AG10803 (cell line): ENCODE measurements around the gene WBP1.
A peak's percentile ranks its signal among the peaks of the same experiment; 100 is the strongest.
"Not testable (repeated sequence)": the region's sequence is repeated elsewhere in the genome, so short reads cannot be mapped to it uniquely, and the experiment has no call there.

ENCODE experiments used
- DNase-seq: peaks from one replicate; pipeline ENCODE4 v3.0.0; 2010; ENCODE audit warnings: low read depth
- H3K4me3 ChIP-seq: 2 replicates; pipeline ENCODE4 v1.5.1; 2011; ENCODE audit warnings: mild to moderate bottlenecking, low read length, control low read depth
- CTCF ChIP-seq: conservative IDR thresholded peaks from 2 replicates; pipeline ENCODE4 v1.5.1; 2011; ENCODE audit warnings: mild to moderate bottlenecking, low read length, control low read depth, inconsistent platforms

WBP1 gene

GRCh38 chr2:74457549-74458131 lies 598 bp upstream of the WBP1 start:
- DNase-seq, result no peak
- no peak for TF ChIP-seq CTCF

DNA sequence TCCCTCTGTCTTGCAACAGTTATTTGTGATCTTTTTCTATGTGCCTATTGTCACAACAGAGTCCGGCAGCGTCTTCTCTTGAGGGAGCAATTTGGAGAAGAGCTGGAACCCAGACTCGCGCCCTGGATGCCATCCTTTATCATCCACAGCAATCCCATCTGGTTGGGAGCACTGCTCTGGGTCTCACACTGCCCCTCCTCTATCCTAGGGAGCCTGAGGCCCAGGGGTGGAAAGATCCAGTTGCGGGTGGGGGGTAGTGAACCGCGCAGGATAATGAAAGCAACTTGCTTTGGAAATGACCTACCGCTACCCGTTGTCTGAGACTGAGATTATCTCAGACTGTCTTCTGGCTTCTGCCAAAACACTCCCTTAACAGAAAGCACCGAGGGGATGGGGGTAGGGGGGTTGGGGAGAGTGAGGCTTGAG lies 713 bp downstream of the WBP1 start:
- H3K4me3 ChIP-seq, result peak overlapping the region; percentile 96
- TF ChIP-seq CTCF, result no peak
- no peak for DNase-seq

More at GRCh38 chr2:74457549-74458131, 598 bp upstream of the WBP1 start:
- H3K4me3 ChIP-seq, result peak overlapping the region; percentile 79

DNA sequence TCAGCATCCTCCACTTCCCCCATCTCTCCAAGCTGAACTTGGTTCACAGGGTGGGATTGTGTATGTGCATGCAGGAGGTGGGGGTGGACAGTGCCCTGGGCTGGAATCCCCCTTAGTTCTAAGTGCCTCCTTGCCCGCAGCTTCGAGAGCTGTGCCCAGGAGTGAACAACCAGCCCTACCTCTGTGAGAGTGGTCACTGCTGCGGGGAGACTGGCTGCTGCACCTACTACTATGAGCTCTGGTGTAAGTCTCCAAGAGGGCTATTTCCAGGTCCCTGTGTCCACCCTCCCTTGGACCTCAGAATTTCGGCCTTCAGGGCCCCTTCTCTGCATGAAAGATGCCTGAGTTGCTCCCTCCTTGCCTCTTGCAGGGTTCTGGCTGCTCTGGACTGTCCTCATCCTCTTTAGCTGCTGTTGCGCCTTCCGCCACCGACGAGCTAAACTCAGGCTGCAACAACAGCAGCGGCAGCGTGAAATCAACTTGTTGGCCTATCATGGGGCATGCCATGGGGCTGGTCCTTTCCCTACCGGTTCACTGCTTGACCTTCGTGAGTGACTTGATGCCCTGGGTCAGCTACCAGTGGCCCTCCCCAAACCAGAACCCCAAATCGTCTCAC lies 1.4 kb downstream of the WBP1 start:
- not testable (repeated sequence) for DNase-seq
- H3K4me3 ChIP-seq, result peak overlapping the region; percentile 96

DNA sequence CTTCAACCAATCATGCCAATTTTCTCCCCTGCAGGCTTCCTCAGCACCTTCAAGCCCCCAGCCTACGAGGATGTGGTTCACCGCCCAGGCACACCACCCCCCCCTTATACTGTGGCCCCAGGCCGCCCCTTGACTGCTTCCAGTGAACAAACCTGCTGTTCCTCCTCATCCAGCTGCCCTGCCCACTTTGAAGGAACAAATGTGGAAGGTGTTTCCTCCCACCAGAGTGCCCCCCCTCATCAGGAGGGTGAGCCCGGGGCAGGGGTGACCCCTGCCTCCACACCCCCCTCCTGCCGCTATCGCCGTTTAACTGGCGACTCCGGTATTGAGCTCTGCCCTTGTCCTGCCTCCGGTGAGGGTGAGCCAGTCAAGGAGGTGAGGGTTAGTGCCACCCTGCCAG lies 1.9 kb downstream of the WBP1 start:
- not testable (repeated sequence) for H3K4me3 ChIP-seq

DNA sequence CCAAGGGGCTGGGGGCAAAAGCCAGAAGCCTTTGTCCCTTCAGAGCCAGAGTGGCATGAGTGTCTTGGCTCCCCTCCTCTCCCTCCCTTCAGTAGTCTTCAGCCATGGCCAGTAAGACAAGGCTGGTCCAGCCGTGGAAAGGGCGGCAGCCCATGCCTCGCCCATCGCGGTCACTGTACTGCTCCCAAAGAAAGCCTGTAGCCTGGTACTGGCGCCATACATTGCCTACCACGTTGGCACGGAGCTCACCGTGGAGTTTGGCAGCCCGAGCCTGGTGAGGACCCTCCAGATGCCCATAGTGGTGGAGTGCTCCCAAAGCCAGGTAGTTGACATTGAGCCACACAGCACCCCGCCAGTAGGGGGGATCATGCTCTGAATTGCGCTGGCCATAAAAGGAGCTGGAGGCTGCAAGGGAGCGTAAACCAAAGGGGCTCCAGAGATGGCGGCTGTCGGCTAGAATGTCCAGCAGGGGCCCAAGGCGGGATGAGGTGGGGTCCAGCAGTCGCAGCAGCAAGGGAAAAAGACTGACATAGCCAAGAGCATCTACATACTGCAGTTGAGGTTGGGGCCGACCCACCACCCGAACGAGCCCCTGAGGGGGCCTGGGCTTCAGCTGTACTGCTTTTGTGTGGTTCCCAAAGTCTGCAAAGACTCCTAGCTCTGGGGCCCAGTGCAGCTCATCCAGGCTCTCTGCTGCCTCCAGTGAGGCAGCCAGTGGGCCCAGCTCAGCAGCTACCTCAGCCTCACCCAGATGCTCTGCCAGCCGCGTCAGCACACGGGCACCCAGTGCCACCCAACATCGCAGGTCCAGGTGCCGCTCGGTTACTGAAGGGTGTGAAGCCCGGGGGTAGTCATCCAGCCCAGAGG lies 3.2 kb downstream of the WBP1 start:
- DNase-seq, result no peak
- no peak overlapping the region for H3K4me3 ChIP-seq
- TF ChIP-seq CTCF, result no peak

More for the DNA sequence above, 1.9 kb downstream of the WBP1 start:
- not testable (repeated sequence) for DNase-seq

- TF ChIP-seq CTCF, result no peak
- no peak overlapping the region for H3K4me3 ChIP-seq
- no peak for DNase-seq
These were observed 4.0 kb downstream of the WBP1 start for GRCh38 chr2:74462054-74462785.

- H3K4me3 ChIP-seq, result no peak overlapping the region
- no peak for TF ChIP-seq CTCF
- no peak for DNase-seq
These were observed 4.5 kb downstream of the WBP1 start for GRCh38 chr2:74462786-74463105.
